HL-60 (cell line): ENCODE results near the gene RIMS3.

ENCODE experiments used
- GABPA ChIP-seq: IDR thresholded peaks from 2 replicates; pipeline ENCODE4 v1.6.1; 2012; ENCODE audit warnings: low read depth
- POLR2AphosphoS5 ChIP-seq: IDR thresholded peaks from 2 replicates; pipeline ENCODE4 v1.6.1; 2012; ENCODE audit warnings: low read depth
- SPI1 ChIP-seq: IDR thresholded peaks from 2 replicates; pipeline ENCODE4 v1.6.1; 2012; ENCODE audit warnings: low read depth, mild to moderate bottlenecking, borderline replicate concordance
- TF ChIP-seq, protein P1 (sequence below): IDR thresholded peaks from one replicate; pipeline ENCODE4 v1.5.1; 2011; ENCODE audit warnings: low read length, control low read depth, inconsistent platforms; ENCODE audit not compliant: insufficient read depth

DNA sequence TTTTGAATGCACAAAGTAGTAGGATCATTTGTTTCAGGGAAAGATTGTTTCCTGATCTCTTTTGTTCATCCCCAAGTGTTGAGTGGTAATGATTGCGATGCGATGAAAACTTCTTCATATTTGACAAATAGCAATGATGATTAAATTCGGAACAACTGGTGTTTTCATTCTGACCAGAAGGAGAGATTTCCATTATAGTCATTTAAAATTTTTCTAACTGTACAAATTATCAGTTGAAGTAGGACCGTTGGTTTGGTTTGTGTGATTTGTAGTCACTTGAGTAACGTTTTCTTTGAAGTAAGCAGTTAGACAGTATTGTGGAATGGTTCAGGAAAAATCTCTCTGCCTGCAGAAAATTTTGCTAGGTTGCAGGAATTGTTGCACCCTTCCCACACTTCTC is 32.0 kb upstream of the RIMS3 start:
- no peak for TF ChIP-seq SPI1
- TF ChIP-seq, protein P1, sequence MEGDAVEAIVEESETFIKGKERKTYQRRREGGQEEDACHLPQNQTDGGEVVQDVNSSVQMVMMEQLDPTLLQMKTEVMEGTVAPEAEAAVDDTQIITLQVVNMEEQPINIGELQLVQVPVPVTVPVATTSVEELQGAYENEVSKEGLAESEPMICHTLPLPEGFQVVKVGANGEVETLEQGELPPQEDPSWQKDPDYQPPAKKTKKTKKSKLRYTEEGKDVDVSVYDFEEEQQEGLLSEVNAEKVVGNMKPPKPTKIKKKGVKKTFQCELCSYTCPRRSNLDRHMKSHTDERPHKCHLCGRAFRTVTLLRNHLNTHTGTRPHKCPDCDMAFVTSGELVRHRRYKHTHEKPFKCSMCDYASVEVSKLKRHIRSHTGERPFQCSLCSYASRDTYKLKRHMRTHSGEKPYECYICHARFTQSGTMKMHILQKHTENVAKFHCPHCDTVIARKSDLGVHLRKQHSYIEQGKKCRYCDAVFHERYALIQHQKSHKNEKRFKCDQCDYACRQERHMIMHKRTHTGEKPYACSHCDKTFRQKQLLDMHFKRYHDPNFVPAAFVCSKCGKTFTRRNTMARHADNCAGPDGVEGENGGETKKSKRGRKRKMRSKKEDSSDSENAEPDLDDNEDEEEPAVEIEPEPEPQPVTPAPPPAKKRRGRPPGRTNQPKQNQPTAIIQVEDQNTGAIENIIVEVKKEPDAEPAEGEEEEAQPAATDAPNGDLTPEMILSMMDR, result no peak
- no peak for TF ChIP-seq POLR2AphosphoS5
- TF ChIP-seq GABPA, result no peak
